GM21360 (cell line): ENCODE data around the gene MBD6.
"Not testable (repeated sequence)": the region's sequence is repeated elsewhere in the genome, so short reads cannot be mapped to it uniquely, and the experiment has no call there.

ENCODE experiments used
- ATAC-seq: cut with Tn5 transposase; IDR thresholded peaks from one replicate; pipeline ENCODE4 v1.9.1; 2021; ENCODE audit warnings: mild to moderate bottlenecking, moderate library complexity; ENCODE audit not compliant: unreplicated experiment

MBD6 gene

GRCh38 chr12:57568838-57569237 lies 46.2 kb downstream of the MBD6 start:
- no peak for ATAC-seq

GRCh38 chr12:57569858-57570257 lies 47.2 kb downstream of the MBD6 start:
- no peak for ATAC-seq

GRCh38 chr12:57570438-57570837 lies 47.8 kb downstream of the MBD6 start:
- not testable (repeated sequence) for ATAC-seq

GRCh38 chr12:57571926-57572762 lies 49.5 kb downstream of the MBD6 start:
- no peak for ATAC-seq

- no peak for ATAC-seq
Observed at GRCh38 chr12:57574795-57575194, 52.2 kb downstream of the MBD6 start.

- no peak for ATAC-seq
Observed at GRCh38 chr12:57575771-57576612, 53.4 kb downstream of the MBD6 start.

- no peak for ATAC-seq
Observed at GRCh38 chr12:57576613-57577160, 54.1 kb downstream of the MBD6 start.

- no peak for ATAC-seq
Observed at GRCh38 chr12:57577981-57578758, 55.5 kb downstream of the MBD6 start.

GRCh38 chr12:57579011-57579410 lies 56.4 kb downstream of the MBD6 start:
- no peak for ATAC-seq
